Neural progenitor cell (in vitro differentiated cells): ENCODE data around the gene PREX1. TPM values are rescaled to one million over a fixed set of nuclear protein-coding genes. Genes with fewer than 3 reads are reported as not detected.

Experiments
- DNase-seq: peaks from one replicate; pipeline ENCODE4 v3.0.0-alpha.2; 2016; ENCODE audit warnings: low spot score
- H2AFZ ChIP-seq: fragments of 200-600 bp; sonication (generic); replicated peaks from 2 replicates; pipeline ENCODE4 v1.6.1; 2016; ENCODE audit warnings: antibody characterized with exemption
- H3F3A ChIP-seq: fragments of 200-600 bp; sonication (generic); 2 replicates; pipeline ENCODE4 v1.6.1; 2016; ENCODE audit warnings: antibody characterized with exemption, low read depth
- H3K27ac ChIP-seq: fragments of 200-600 bp; sonication (generic); 2 replicates; pipeline ENCODE4 v1.5.1; 2016; ENCODE audit warnings: mild to moderate bottlenecking
- H3K27me3 ChIP-seq: fragments of 200-600 bp; sonication (generic); 2 replicates; pipeline ENCODE4 v1.6.1; 2016; ENCODE audit warnings: mild to moderate bottlenecking, moderate library complexity
- H3K36me3 ChIP-seq: fragments of 200-600 bp; sonication (generic); 2 replicates; pipeline ENCODE4 v1.5.1; 2016
- H3K4me1 ChIP-seq: fragments of 200-600 bp; sonication (generic); 2 replicates; pipeline ENCODE4 v1.6.1; 2016; ENCODE audit warnings: mixed run types
- H3K4me2 ChIP-seq: fragments of 200-600 bp; sonication (generic); 2 replicates; pipeline ENCODE4 v1.6.1; 2016
- H3K4me3 ChIP-seq: fragments of 200-600 bp; sonication (generic); 2 replicates; pipeline ENCODE4 v1.5.1; 2016
- H3K79me2 ChIP-seq: fragments of 200-600 bp; sonication (generic); 2 replicates; pipeline ENCODE4 v1.6.1; 2016; ENCODE audit warnings: low read depth
- H3K9ac ChIP-seq: fragments of 200-600 bp; sonication (generic); 2 replicates; pipeline ENCODE4 v1.6.1; 2016
- H3K9me3 ChIP-seq: fragments of 200-600 bp; sonication (generic); 2 replicates; pipeline ENCODE4 v1.5.1; 2016; ENCODE audit warnings: low read depth
- H4K20me1 ChIP-seq: fragments of 200-600 bp; sonication (generic); 2 replicates; pipeline ENCODE4 v1.6.1; 2016; ENCODE audit warnings: low read depth
- H3K27ac Mint-ChIP-seq: 3 replicates; pipeline ENCODE4 v1.8.0; 2021; ENCODE audit warnings: mixed read lengths
- H3K27me3 Mint-ChIP-seq: 2 replicates; pipeline ENCODE4 v1.8.0; 2022; ENCODE audit warnings: low read depth, mild to moderate bottlenecking, inconsistent platforms, moderate library complexity, mixed read lengths; ENCODE audit not compliant: insufficient read depth
- H3K36me3 Mint-ChIP-seq: 3 replicates; pipeline ENCODE4 v1.8.0; 2021; ENCODE audit warnings: mixed read lengths
- H3K4me1 Mint-ChIP-seq: 3 replicates; pipeline ENCODE4 v1.8.0; 2021; ENCODE audit warnings: mixed read lengths
- H3K4me3 Mint-ChIP-seq: 3 replicates; pipeline ENCODE4 v1.8.0; 2021; ENCODE audit warnings: mild to moderate bottlenecking, moderate library complexity, mixed read lengths
- H3K9me3 Mint-ChIP-seq: 3 replicates; pipeline ENCODE4 v1.8.0; 2020; ENCODE audit warnings: mixed read lengths
- EZH2 ChIP-seq: fragments of 200-600 bp; sonication (generic); IDR thresholded peaks from 2 replicates; pipeline ENCODE4 v1.6.1; 2017; ENCODE audit warnings: antibody characterized with exemption, mild to moderate bottlenecking, moderate library complexity
- EZH2phosphoT487 ChIP-seq: fragments of 200-600 bp; sonication (generic); IDR thresholded peaks from 2 replicates; pipeline ENCODE4 v1.6.1; 2017; ENCODE audit warnings: antibody characterized with exemption
- total RNA-seq: library from RNA; depleted of rRNA; stranded (reverse); fragments of >200 nt; gene quantifications from 2 replicates; pipeline ENCODE4 v1.2.3, GENCODE V29; 2015; ENCODE audit warnings: low replicate concordance
- TF ChIP-seq, protein P1 (sequence below): fragments of 200-600 bp; sonication (generic); IDR thresholded peaks from 2 replicates; pipeline ENCODE4 v1.5.1; 2017; ENCODE audit warnings: antibody characterized with exemption, mild to moderate bottlenecking

The PREX1 gene
- total RNA-seq, 1 donor from 2014 or later: 4.5 TPM

DNA sequence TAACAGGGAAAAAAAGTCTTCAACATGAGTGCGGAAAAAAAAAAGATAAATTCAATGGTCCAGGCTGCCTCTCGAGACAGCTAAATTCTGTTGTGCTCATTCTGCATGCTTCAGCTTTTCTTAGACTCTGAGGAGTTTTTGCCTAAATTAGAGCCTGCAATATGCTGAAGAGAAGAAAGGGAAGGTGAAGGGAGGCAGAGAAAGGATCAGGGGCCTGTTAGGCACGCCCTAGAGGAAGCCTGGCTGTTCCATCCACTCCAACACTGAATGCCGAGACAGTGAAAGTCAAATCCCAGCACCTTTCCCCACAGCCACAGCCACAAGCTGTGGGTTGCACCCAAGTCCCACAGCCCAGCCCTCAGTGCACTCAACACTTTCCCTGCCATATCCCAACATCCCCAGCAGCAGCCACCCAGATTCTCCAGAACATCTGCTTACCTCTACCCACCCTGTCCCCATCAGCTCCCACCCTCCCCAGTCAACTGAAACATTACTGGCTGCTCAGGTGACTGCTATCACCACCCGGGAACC, 37.3 kb downstream of the PREX1 start:
- Mint-ChIP-seq H3K9me3 (no peaks in the 10 kb centered on the region), H3K4me1 (peaks cover 96% of the 10 kb centered on the region), H3K4me3 (peak overlapping the region; percentile 72), H3K27ac (peak overlapping the region; percentile 99), H3K36me3 (peaks cover 2% of the 10 kb centered on the region), H3K27me3 (peaks cover 3% of the 10 kb centered on the region)
- Histone ChIP-seq H3K9ac (no peak overlapping the region), H3K27ac (no peak overlapping the region), H3F3A (peaks cover 22% of the 10 kb centered on the region), H3K4me2 (no peak overlapping the region), H3K79me2 (no peaks in the 10 kb centered on the region), H3K9me3 (no peaks in the 10 kb centered on the region), H3K4me3 (no peak overlapping the region), H3K36me3 (no peaks in the 10 kb centered on the region), H2AFZ (no peak overlapping the region), H3K4me1 (peaks cover 33% of the 10 kb centered on the region), H3K27me3 (no peaks in the 10 kb centered on the region), H4K20me1 (peaks cover 5% of the 10 kb centered on the region)
- TF ChIP-seq EZH2phosphoT487 (no peak), EZH2 (no peak)
- TF ChIP-seq, protein P1, sequence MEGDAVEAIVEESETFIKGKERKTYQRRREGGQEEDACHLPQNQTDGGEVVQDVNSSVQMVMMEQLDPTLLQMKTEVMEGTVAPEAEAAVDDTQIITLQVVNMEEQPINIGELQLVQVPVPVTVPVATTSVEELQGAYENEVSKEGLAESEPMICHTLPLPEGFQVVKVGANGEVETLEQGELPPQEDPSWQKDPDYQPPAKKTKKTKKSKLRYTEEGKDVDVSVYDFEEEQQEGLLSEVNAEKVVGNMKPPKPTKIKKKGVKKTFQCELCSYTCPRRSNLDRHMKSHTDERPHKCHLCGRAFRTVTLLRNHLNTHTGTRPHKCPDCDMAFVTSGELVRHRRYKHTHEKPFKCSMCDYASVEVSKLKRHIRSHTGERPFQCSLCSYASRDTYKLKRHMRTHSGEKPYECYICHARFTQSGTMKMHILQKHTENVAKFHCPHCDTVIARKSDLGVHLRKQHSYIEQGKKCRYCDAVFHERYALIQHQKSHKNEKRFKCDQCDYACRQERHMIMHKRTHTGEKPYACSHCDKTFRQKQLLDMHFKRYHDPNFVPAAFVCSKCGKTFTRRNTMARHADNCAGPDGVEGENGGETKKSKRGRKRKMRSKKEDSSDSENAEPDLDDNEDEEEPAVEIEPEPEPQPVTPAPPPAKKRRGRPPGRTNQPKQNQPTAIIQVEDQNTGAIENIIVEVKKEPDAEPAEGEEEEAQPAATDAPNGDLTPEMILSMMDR: no peak
- DNase-seq: no peak

DNA sequence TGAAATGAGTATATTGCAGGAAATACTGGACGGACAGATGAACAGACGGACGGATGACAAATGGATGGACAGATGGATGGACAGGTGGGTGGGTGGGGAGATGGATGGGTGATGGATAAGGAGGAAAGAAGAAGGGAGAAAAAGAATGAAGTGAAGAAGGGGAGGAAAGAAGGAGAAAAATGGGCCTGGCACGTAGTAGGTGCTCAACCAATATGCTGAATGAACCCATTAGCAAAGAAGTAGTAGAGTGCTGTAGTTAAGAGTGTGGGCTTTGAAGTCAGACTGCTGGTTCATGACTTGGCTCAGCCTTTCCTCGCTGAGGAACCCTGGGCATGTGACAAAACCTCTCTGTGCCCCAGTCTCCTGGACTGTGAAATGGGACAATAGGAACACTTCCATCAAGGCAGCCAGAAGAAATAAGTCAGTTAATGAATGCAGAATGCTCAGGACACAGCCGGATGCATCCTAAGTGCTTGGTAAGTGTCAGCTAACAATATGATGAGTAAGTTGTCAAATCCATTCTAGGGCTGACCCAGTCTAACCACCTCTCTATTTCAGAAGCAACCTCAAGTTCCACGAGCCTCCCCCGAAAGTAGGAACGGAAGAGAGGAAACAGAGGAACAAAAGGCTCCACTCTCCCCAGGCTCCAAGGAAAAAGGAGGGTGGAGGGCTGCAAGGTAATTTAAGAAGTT, 37.9 kb downstream of the PREX1 start:
- Mint-ChIP-seq H3K4me1 (peaks cover 92% of the 10 kb centered on the region), H3K27ac (peak overlapping the region; percentile 99)

DNA sequence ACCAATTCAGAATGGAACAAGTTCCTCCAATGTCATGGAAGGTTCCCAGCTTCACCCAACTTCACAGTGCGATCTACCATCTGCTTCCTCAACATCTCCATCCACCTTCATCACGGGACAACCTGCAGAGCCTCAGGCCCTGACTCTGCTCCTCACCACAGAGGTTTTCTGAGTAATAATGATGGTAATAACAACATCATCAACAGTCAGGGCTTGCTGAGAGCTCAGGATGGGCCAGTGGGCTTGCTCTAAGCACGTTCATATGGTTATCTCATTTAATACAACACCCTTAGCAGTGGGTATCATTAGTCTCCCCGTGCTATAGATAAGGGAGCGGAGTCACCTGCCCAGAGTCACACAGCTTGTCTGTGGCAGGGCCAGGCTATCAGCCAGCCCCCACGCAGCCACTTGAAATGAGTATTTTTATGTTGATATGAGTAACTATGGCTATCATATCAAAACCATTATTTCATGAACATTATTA, 38.6 kb downstream of the PREX1 start:
- no peaks in the 10 kb centered on the region for H3K9me3 ChIP-seq
- no peak overlapping the region for H3K9ac ChIP-seq
- peaks cover 20% of the 10 kb centered on the region for H3K4me1 ChIP-seq
- Mint-ChIP-seq H3K36me3 (peaks cover 2% of the 10 kb centered on the region), H3K4me1 (peaks cover 85% of the 10 kb centered on the region), H3K9me3 (no peaks in the 10 kb centered on the region), H3K27me3 (peaks cover 7% of the 10 kb centered on the region), H3K27ac (peak overlapping the region; percentile 97), H3K4me3 (no peak overlapping the region)
- no peak overlapping the region for H3K4me2 ChIP-seq
- no peak overlapping the region for H3K27ac ChIP-seq
- H3K36me3 ChIP-seq: no peaks in the 10 kb centered on the region
- H3K79me2 ChIP-seq: no peaks in the 10 kb centered on the region
- TF ChIP-seq, protein P1: no peak
- TF ChIP-seq EZH2 (no peak), EZH2phosphoT487 (no peak)
- no peak for DNase-seq
- H3K27me3 ChIP-seq: no peaks in the 10 kb centered on the region
- H2AFZ ChIP-seq: no peak overlapping the region
- H3K4me3 ChIP-seq: no peak overlapping the region
- no peaks in the 10 kb centered on the region for H4K20me1 ChIP-seq
- peaks cover 14% of the 10 kb centered on the region for H3F3A ChIP-seq

More for the DNA sequence above, 37.9 kb downstream of the PREX1 start:
- no peaks in the 10 kb centered on the region for H3K36me3 ChIP-seq
- TF ChIP-seq, protein P1: no peak
- no peak for TF ChIP-seq EZH2
- TF ChIP-seq EZH2phosphoT487: no peak
- H3F3A ChIP-seq: peaks cover 18% of the 10 kb centered on the region
- no peak overlapping the region for H2AFZ ChIP-seq
- H3K79me2 ChIP-seq: no peaks in the 10 kb centered on the region
- Mint-ChIP-seq H3K36me3 (peaks cover 2% of the 10 kb centered on the region), H3K9me3 (no peaks in the 10 kb centered on the region), H3K27me3 (peaks cover 4% of the 10 kb centered on the region), H3K4me3 (peak overlapping the region; percentile 72)
- no peak overlapping the region for H3K4me3 ChIP-seq
- DNase-seq: no peak
- no peaks in the 10 kb centered on the region for H3K9me3 ChIP-seq
- H3K27ac ChIP-seq: no peak overlapping the region
- H3K4me2 ChIP-seq: no peak overlapping the region
- no peaks in the 10 kb centered on the region for H3K27me3 ChIP-seq
- H4K20me1 ChIP-seq: peaks cover 1% of the 10 kb centered on the region
- no peak overlapping the region for H3K9ac ChIP-seq
- peaks cover 27% of the 10 kb centered on the region for H3K4me1 ChIP-seq
